HepG2 (cell line): ENCODE data around the gene KCTD21. TPM values are rescaled to one million over a fixed set of nuclear protein-coding genes. Genes with fewer than 3 reads are reported as not detected.

Experiments
- ATAC-seq: fragments of 200-7000 bp; cut with Tn5 transposase; 3 replicates; pipeline ENCODE4 v1.9.1; 2020; ENCODE audit warnings: mild to moderate bottlenecking, moderate library complexity
- BruUV-seq: library from RNA; stranded (reverse); fragments of 400-500 nt; replicated peaks from 2 replicates; lab custom pipeline; 2021; lab: Mats Ljungman, UMichigan
- CTCF ChIA-PET: fragments of 300-600 bp; formaldehyde crosslinking; extraction: SDS; loops from one replicate; lab custom pipeline; 2021; ENCODE audit warnings: low total read pairs, inconsistent platforms, low intra/inter-chr PET ratio; lab: Yijun Ruan, JAX
- POLR2A ChIA-PET: fragments of 350-600 bp; sonication (Branson Sonifier 250); formaldehyde crosslinking; loops from one replicate; lab custom pipeline; 2020; ENCODE audit warnings: antibody characterized with exemption, inconsistent platforms; lab: Yijun Ruan, JAX
- DNase-seq: peaks from one replicate; pipeline ENCODE4 v3.0.0-alpha.2; 2015; ENCODE audit warnings: low spot score
- FAIRE-seq: peaks from 3 replicates; lab custom pipeline; 2011; peaks lifted over from hg19 to GRCh38; lab: Jason Lieb, UNC
- H2AFZ ChIP-seq: one replicate; pipeline ENCODE4 v1.6.1; 2011; ENCODE audit warnings: low read length, inconsistent platforms
- H3K27ac ChIP-seq: fragments of 300-600 bp; 3 replicates; pipeline ENCODE4 v1.8.0; 2011; ENCODE audit warnings: mixed run types, mild to moderate bottlenecking, mixed read lengths, low read length, inconsistent platforms; ENCODE audit not compliant: insufficient read depth; ENCODE audit errors: extremely low read length
- H3K27me3 ChIP-seq, 2 experiments: fragments of 200-600 bp in 1 of 2; 2 replicates in 1 of 2; 3 replicates in 1 of 2; pipeline versions ENCODE4 v1.6.0 to v1.8.0; 2011; ENCODE audit warnings: low read length in 2 of 2, mild to moderate bottlenecking in 2 of 2, moderate library complexity in 2 of 2, inconsistent platforms in 1 of 2; ENCODE audit not compliant: insufficient read depth in 2 of 2, control insufficient read depth in 1 of 2
- H3K36me3 ChIP-seq, 2 experiments: fragments of 200-600 bp in 1 of 2; replicated peaks in 1 of 2; 2 replicates in 1 of 2; 3 replicates in 1 of 2; pipeline versions ENCODE4 v1.5.1 to v1.8.0; 2011; ENCODE audit warnings: low read length in 2 of 2, inconsistent platforms in 1 of 2; ENCODE audit not compliant: insufficient read depth in 2 of 2, control insufficient read depth in 1 of 2
- H3K4me1 ChIP-seq: 2 replicates; pipeline ENCODE4 v1.5.1; 2012; ENCODE audit warnings: low read length, inconsistent platforms; ENCODE audit not compliant: insufficient read depth
- H3K4me2 ChIP-seq: 2 replicates; pipeline ENCODE4 v1.6.0; 2011; ENCODE audit warnings: low read depth, low read length, inconsistent platforms
- H3K4me3 ChIP-seq, 3 experiments: fragments of 200-600 bp in 1 of 3; sonication (generic), shearing (Covaris generic) in 1 of 3; replicated peaks in 1 of 3; 2 replicates each; pipeline ENCODE4 v1.5.1; 2011 to 2016; ENCODE audit warnings: low read length in 3 of 3, inconsistent platforms in 2 of 3, low read depth in 2 of 3, mild to moderate bottlenecking in 2 of 3, control low read depth in 1 of 3, mixed read lengths in 1 of 3; ENCODE audit not compliant: insufficient read depth in 1 of 3
- H3K79me2 ChIP-seq: one replicate; pipeline ENCODE4 v1.6.1; 2011; ENCODE audit warnings: low read length, inconsistent platforms; ENCODE audit not compliant: insufficient read depth
- H3K9ac ChIP-seq: 2 replicates; pipeline ENCODE4 v1.6.0; 2011; ENCODE audit warnings: mild to moderate bottlenecking, low read depth, low read length, inconsistent platforms; ENCODE audit not compliant: insufficient read depth
- H3K9me3 ChIP-seq: 2 replicates; pipeline ENCODE4 v1.5.1; 2012; ENCODE audit warnings: mild to moderate bottlenecking, low read length
- H4K20me1 ChIP-seq: 2 replicates; pipeline ENCODE4 v1.6.0; 2011; ENCODE audit warnings: inconsistent platforms, mild to moderate bottlenecking, low read length, moderate library complexity; ENCODE audit not compliant: insufficient read depth
- FOXA3 ChIP-seq: IDR thresholded peaks from 2 replicates; pipeline ENCODE4 v1.6.1; 2016; ENCODE audit warnings: missing genetic modification reagents, missing compliant biosample characterization
- HNRNPH1 ChIP-seq: fragments of 200-400 bp; formaldehyde crosslinking; optimal IDR thresholded peaks from 2 replicates; pipeline ENCODE3; 2017; ENCODE audit warnings: mild to moderate bottlenecking, low read depth, low read length
- KDM4B ChIP-seq: sonication (generic); formaldehyde crosslinking; IDR thresholded peaks from 2 replicates; pipeline ENCODE4 v1.4.0; 2020; ENCODE audit warnings: missing genetic modification reagents
- MAX ChIP-seq: IDR thresholded peaks from 2 replicates; pipeline ENCODE4 v1.6.1; 2012; ENCODE audit warnings: inconsistent platforms
- MEF2D ChIP-seq: sonication (generic); formaldehyde crosslinking; IDR thresholded peaks from 2 replicates; pipeline ENCODE4 v1.5.1; 2020; ENCODE audit warnings: mild to moderate bottlenecking, missing genetic modification reagents
- PITX1 ChIP-seq: sonication (generic); formaldehyde crosslinking; IDR thresholded peaks from 2 replicates; pipeline ENCODE4 v1.5.1; 2020; ENCODE audit warnings: mild to moderate bottlenecking, missing genetic modification reagents
- SRY ChIP-seq: sonication (generic); formaldehyde crosslinking; IDR thresholded peaks from 2 replicates; pipeline ENCODE4 v1.8.0; 2022; ENCODE audit warnings: mild to moderate bottlenecking, missing genetic modification reagents
- ZNF136 ChIP-seq: sonication (generic); formaldehyde crosslinking; IDR thresholded peaks from 2 replicates; pipeline ENCODE4 v1.8.1; 2022; ENCODE audit warnings: low read depth, mild to moderate bottlenecking, moderate library complexity, missing genetic modification reagents
- ZNF597 ChIP-seq: sonication (generic); formaldehyde crosslinking; IDR thresholded peaks from 2 replicates; pipeline ENCODE4 v1.5.0; 2020; ENCODE audit warnings: missing genetic modification reagents
- WGBS: methylation state at CpG from one replicate; pipeline ENCODE4 v1.1.6; 2017; ENCODE audit warnings: low lambda C conversion rate; 5-methylcytosine and 5-hydroxymethylcytosine counted together
- in situ Hi-C: cut with HindIII; loops from 2 replicates; pipeline ENCODE4 v1.10.0; 2017; ENCODE audit warnings: low pct_unique_long_range_greater_than_20kb; ENCODE audit not compliant: extremely low pct_ligation_motif_present
- intact Hi-C: fragments of 100-400 bp; cut with micrococcal nuclease; formaldehyde crosslinking; loops from one replicate; pipeline ENCODE4 v1.10.0; 2022; ENCODE audit not compliant: unreplicated experiment
- polyA plus RNA-seq, 8 experiments: library from polyadenylated mRNA; depleted of rRNA in 3 of 8; stranded (reverse) in 7 of 8; unstranded in 1 of 8; fragments of >200 nt; fragmentation: Illumina TruSeq in 4 of 8; extraction: Trizol in 4 of 8; gene quantifications; 2 replicates each; pipeline versions ENCODE4 v1.2.1 to v1.2.3, GENCODE V29; 2011 to 2016; ENCODE audit warnings: low read depth in 4 of 8, missing spikeins in 1 of 8, mixed read lengths in 1 of 8; ENCODE audit not compliant: insufficient read depth in 1 of 8
- total RNA-seq, 5 experiments: library from RNA; depleted of rRNA; stranded (reverse); fragments of >200 nt; fragmentation: Illumina TruSeq; extraction: Trizol; gene quantifications; 2 replicates each; pipeline ENCODE4 v1.2.3, GENCODE V29; 2016; ENCODE audit warnings: low read depth in 1 of 5

The KCTD21 gene
- total and polyA plus RNA-seq, 2 of the 13 experiments (the other 11 are each of a cell fraction or from before 2014, with no cell fraction given): 3.1 to 13.5 TPM

- H4K20me1 ChIP-seq: no peaks in the 10 kb centered on the region
- no peak for TF ChIP-seq SRY (CRISPR knock-in tag)
- no peak for TF ChIP-seq KDM4B (CRISPR knock-in tag)
- TF ChIP-seq FOXA3: no peak
- TF ChIP-seq PITX1 (CRISPR knock-in tag): no peak
- peaks cover 12 to 34% of the 10 kb centered on the region in 2 experiments; a peak in 4 of 5 replicates for H3K36me3 ChIP-seq
- FAIRE-seq: no peak
- no peak for DNase-seq
- BruUV-seq: no TSS peak
- H3K27me3 ChIP-seq: no peaks in the 10 kb centered on the region
- peaks cover 29% of the 10 kb centered on the region for H3K4me1 ChIP-seq
- in situ Hi-C loops: no loop called here
- no CpG with 5 or more reads among the region's 13 CpGs for WGBS
- POLR2A ChIA-PET: no interaction called here
- no peaks in the 10 kb centered on the region for H3K9me3 ChIP-seq
- CTCF ChIA-PET: no interaction called here
- no peak for ATAC-seq
- no peak overlapping the region for H3K9ac ChIP-seq
- H3K27ac ChIP-seq: no peak overlapping the region
- H3K4me3 ChIP-seq: no peak overlapping the region
- intact Hi-C loops: no loop called here
- H3K79me2 ChIP-seq: no peaks in the 10 kb centered on the region
- H2AFZ ChIP-seq: no peak overlapping the region
- H3K4me2 ChIP-seq: no peak overlapping the region
Observed at GRCh38 chr11:78200553-78200952, 12.1 kb upstream of the KCTD21 start.

GRCh38 chr11:78200061-78200460 lies 11.6 kb upstream of the KCTD21 start:
- Histone ChIP-seq H3K9ac (no peak overlapping the region), H3K4me2 (no peak overlapping the region), H3K27ac (no peak overlapping the region), H2AFZ (no peak overlapping the region), H3K36me3 (peaks cover 12 to 34% of the 10 kb centered on the region in 2 experiments; a peak in 4 of 5 replicates), H3K79me2 (no peaks in the 10 kb centered on the region), H3K4me3 (no peak overlapping the region), H4K20me1 (no peaks in the 10 kb centered on the region), H3K4me1 (peaks cover 34% of the 10 kb centered on the region), H3K27me3 (no peaks in the 10 kb centered on the region), H3K9me3 (no peaks in the 10 kb centered on the region)
- in situ Hi-C loops: no loop called here
- DNase-seq (no peak), FAIRE-seq (no peak), ATAC-seq (no peak)
- 100% methylated on average over 3 of the region's 4 CpGs for WGBS
- CTCF ChIA-PET: no interaction called here
- intact Hi-C loops: no loop called here
- no TSS peak for BruUV-seq
- TF ChIP-seq HNRNPH1 (no peak), ZNF597 (CRISPR knock-in tag) (no peak), MAX (no peak), ZNF136 (no peak), MEF2D (CRISPR knock-in tag) (no peak)
- POLR2A ChIA-PET: no interaction called here
